Activated naive CD4-positive, alpha-beta T cell treated with anti-CD3 and anti-CD28 coated beads, Interleukin-2, amount 50 U/mL, for 72 hours (primary cell): Measurements from ENCODE around the gene ASAP2. TPM values are rescaled to one million over a fixed set of nuclear protein-coding genes. Genes with fewer than 3 reads are reported as not detected.
"Not testable (repeated sequence)": the region's sequence is repeated elsewhere in the genome, so short reads cannot be mapped to it uniquely, and the experiment has no call there.

ENCODE experiments used
- ATAC-seq, 2 donors: fragments of 150-1000 bp; cut with Tn5 transposase; 2 replicates each; pipeline ENCODE4 v1.10.0; 2021; ENCODE audit warnings: mild to moderate bottlenecking in 2 of 2, moderate library complexity in 2 of 2
- DNase-seq, 2 donors: peaks; one replicate each; pipeline ENCODE4 v3.0.0; 2021 to 2022; ENCODE audit warnings: low spot score in 2 of 2
- H3K27ac Mint-ChIP-seq, 2 donors: one replicate each; pipeline ENCODE4 v1.8.0; 2022; ENCODE audit warnings: mild to moderate bottlenecking in 2 of 2, mixed read lengths in 2 of 2
- H3K36me3 Mint-ChIP-seq, 2 donors: one replicate each; pipeline ENCODE4 v1.8.0; 2022; ENCODE audit warnings: mixed read lengths in 2 of 2
- H3K9me3 Mint-ChIP-seq, 2 donors: one replicate each; pipeline ENCODE4 v1.8.0; 2022; ENCODE audit warnings: mixed read lengths in 2 of 2
- total RNA-seq, 2 donors: library from RNA; stranded (reverse); gene quantifications; one replicate each; pipeline ENCODE4 v1.2.3, GENCODE V29; 2022

The ASAP2 gene
- total RNA-seq, 2 donors from 2014 or later, result 0.09 to 1.0 TPM

DNA sequence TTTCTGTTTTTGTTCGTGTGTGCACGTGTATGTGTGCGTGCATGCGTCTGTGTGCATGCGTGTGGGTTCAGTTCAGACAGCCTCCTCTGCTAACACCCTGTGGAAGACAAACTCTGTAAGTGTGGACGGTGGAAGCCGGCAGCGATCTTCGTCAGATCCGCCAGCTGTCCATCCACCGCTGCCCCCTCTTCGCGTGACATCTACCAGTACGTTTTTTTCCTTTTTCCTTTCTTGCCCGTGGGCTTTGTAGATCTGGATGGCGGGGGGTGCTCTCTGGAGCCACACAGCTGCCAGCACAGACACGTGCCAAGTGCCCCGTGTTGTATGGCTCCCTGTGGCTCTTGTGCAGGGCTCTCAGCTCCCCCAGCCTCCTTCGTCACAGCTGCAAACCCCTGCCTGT, 184.4 kb downstream of the ASAP2 start:
- no peaks in the 10 kb centered on the region for H3K36me3 Mint-ChIP-seq
- DNase-seq, result no peak
- ATAC-seq, result no peak
- H3K9me3 Mint-ChIP-seq, result no peaks in the 10 kb centered on the region
- H3K27ac Mint-ChIP-seq, result no peak overlapping the region

DNA sequence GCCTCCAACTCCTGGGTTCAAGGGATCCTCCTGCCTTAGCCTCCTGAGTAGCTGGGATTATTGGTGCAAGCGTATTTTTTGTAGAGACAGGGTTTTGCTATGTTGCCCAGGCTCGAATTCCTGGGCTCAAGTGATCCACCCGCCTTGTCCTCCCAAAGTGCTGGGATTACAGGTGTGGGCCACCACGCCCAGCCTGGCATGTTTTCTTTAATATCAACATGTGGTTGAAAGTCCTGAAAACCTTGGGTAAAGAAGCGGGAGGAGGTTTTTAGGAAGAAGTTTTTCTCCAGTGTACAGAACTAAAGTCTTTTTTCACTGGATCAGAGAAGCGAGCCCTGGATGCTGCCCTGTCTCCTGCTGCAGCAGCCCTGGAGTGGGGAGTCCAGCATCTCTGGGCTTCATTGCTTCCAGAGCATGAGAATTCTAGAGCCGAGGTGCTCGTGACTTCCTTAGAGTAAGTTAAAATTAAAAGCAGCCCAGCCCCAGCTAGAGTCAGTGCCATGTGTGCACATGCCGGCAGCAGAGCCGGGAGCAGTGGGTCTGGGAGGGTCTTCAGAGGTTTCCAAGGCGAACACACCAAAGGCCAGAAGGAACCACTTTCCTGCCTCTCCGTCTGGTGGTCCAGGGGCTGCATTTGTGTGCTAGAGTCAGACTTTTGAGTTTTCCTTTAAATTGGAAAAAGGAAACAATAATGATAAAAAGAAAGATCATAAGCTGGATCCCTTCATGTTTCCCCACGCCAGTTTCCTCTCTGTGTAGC, 185.5 kb downstream of the ASAP2 start:
- no peak for DNase-seq
- Mint-ChIP-seq H3K9me3 (no peaks in the 10 kb centered on the region), H3K36me3 (no peaks in the 10 kb centered on the region), H3K27ac (no peak overlapping the region)
- ATAC-seq, result no peak

DNA sequence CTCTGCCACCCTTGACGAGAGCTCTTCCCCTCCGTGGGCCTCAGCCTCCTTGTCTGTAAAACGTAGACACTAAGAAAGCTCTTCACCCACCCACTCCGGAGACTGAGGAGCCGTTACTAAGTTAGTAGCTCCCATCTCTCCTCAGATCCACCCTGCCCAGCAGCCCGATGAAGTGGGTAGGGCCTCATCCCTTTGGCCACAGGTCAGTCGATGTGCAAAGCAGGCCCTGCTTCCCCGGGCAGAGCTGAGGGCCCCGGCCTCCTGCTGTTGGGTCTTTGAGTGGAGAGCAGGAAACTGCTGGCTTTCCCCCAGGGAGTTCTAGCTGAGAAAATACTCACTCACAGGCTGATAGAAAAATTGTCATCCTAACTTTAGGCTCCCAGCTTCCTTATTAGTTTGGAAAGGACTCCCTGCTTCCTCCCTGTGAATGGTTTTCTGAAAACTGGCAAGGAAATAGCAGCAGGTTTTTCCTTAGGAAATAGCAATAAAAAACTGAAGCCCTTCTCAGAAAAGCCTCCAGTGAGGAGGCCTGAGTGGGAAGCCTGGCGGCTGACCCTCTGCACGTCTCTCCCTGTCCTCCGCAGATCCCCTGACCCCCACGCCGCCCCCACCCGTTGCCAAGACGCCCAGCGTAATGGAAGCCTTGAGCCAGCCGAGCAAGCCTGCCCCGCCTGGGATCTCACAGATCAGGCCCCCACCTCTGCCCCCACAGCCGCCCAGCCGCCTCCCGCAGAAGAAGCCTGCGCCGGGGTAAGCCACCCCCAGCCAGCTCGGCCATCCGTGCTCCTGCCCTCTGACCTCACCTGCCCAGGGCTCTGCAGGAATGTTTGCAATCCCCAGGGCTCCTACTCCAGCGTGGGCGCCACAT, 186.5 kb downstream of the ASAP2 start:
- ATAC-seq (no peak), DNase-seq (no peak)
- Mint-ChIP-seq H3K36me3 (no peaks in the 10 kb centered on the region), H3K9me3 (no peaks in the 10 kb centered on the region), H3K27ac (no peak overlapping the region)

DNA sequence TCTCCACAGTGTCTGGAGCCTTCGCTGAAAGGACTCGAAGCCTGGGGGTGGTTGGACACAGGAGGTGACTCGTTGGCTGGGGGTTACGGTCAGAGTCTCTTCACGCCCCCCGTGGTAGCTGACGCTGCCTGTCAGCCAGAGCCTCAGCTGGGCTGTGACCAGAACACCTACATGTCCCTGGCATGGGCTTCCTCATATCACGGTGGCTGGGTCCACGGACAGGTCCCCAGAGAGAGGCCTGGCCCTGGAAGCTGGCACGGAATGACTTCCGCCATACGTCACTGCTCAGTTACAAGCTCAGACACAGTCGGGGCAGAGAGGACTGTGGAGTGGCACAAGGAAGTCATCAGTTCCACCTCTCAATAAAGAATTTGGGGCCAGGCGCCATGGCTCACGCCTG, 188.2 kb downstream of the ASAP2 start:
- Mint-ChIP-seq H3K9me3 (no peaks in the 10 kb centered on the region), H3K27ac (no peak overlapping the region), H3K36me3 (no peaks in the 10 kb centered on the region)
- DNase-seq (no peak), ATAC-seq (no peak)

DNA sequence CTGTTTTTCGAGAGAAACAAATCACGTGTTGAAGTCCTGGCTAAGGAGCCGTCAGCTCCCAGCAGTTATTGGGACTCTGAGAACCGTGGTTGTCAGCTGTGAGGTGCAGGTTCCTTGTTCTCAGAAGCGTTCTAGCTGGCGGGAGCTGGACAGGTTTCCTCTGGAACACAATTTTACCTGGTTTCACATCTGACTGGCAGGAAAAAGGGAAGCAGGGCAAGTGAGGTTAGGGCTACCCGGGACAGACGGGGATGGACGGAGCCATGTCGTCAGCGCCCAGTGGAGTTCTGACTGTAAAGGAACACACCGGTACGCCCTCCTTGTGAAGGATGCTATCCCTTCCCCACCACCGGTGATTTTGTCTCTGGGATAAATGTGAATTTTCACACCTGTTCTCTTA, 190.6 kb downstream of the ASAP2 start:
- H3K36me3 Mint-ChIP-seq, result no peaks in the 10 kb centered on the region
- H3K27ac Mint-ChIP-seq, result no peak overlapping the region
- no peak for DNase-seq
- ATAC-seq, result no peak
- H3K9me3 Mint-ChIP-seq, result no peaks in the 10 kb centered on the region

DNA sequence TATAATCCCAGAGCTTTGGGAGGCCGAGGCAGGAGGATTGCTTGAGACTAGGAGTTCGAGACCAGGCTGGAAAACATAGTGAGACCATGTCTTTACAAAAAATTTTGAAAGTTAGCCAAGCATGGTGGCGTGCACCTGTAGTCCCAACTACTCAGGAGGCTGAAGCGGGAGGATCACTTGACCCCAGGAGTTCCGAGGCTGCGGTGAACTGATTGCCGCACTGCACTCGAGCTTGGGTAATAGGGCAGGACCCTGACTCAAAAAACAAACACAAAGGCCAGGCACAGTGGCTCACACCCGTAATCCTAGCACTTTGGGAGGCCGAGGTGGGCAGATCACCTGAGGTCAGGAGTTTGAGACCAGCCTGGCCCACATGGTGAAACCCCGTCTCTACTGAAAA, 191.6 kb downstream of the ASAP2 start:
- DNase-seq, ATAC-seq, H3K36me3 Mint-ChIP-seq, H3K27ac Mint-ChIP-seq, H3K9me3 Mint-ChIP-seq: not testable (repeated sequence)

DNA sequence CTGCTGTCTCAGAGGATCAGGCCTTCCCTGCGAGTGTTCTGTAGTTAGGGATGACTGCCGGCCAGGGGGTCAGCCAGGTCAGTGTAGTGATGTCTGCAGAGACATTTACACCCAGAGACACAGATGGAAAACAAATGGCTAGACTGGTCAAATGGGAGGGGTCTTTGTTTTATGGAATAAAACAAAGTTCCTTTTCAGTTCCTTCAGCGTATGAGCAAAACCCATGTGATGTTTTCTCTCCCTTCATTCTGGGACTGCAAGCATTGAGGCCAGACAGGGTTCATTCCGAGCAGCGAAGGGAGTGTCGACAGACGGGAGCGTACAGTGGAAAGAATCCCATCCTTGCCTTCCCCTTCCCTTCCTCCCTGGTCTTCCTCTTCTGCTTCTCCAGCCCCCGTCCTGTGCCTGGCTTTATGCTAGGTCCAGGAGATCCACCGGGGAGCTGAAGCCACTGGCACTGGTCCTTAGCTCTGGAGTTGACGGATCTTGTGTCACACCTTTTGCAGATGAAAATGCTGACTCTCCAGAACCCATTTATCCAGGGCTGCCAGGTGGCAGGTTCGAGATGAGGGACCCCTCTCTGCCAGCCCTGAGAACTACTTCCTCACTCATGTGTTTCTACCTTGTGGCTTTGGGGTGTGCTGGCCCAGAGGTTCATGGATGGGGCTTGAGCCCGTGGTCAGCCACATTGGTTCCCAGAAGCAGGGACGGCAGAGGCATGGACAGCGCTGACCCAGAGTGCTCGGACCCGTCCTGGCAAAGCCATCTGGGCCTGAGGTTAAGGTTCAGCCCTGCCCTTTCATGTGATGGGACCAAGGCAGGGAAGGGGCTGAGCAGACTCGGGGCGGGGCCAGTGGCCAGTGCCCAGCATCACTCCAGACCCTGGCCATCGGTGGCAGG, 192.5 kb downstream of the ASAP2 start:
- no peaks in the 10 kb centered on the region for H3K36me3 Mint-ChIP-seq
- no peak for ATAC-seq

DNA sequence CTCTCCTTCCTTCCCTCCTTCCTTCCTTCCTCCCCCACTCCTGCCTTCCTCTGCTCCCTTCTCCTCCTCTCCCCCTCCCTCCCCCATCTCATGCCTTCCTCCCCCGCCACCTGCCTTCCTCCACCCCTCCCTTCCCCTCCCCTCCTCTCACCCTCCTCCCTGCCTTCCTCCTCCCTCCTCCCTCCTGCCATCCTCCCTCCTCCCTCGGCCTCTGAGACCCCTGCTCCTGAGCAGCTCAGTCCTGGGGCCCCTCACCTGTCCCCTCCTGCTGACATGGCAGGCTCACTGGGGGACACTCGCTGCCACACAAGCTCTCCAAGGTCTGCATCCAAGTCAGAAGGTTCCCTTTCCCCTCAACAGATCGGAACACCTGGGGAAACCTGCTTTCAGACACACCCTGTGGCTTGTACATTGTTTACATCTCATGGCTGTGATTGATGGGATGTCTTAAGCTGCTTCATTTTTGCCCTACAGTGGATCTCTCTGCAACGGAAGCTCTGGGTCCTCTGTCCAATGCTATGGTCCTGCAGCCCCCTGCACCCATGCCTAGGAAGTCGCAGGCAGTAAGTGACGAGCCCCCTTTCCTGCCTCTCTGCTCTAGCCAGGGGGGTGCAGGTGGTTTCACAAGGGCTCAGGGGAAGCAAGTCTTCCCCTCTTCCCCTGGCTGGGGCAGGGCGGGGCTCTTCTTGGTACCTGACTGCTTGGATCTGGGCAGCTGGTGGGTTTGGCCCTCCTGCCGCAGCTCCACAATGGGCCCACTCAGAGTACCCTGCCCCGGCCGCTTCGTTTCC, 193.9 kb downstream of the ASAP2 start:
- no peaks in the 10 kb centered on the region for H3K36me3 Mint-ChIP-seq
- ATAC-seq (no peak), DNase-seq (no peak)
- peak overlapping the region; percentile 11 to 74 for H3K27ac Mint-ChIP-seq
- H3K9me3 Mint-ChIP-seq, result no peaks in the 10 kb centered on the region

More for the DNA sequence above, 192.5 kb downstream of the ASAP2 start:
- Mint-ChIP-seq H3K27ac (no peak overlapping the region), H3K9me3 (no peaks in the 10 kb centered on the region)
- no peak for DNase-seq

DNA sequence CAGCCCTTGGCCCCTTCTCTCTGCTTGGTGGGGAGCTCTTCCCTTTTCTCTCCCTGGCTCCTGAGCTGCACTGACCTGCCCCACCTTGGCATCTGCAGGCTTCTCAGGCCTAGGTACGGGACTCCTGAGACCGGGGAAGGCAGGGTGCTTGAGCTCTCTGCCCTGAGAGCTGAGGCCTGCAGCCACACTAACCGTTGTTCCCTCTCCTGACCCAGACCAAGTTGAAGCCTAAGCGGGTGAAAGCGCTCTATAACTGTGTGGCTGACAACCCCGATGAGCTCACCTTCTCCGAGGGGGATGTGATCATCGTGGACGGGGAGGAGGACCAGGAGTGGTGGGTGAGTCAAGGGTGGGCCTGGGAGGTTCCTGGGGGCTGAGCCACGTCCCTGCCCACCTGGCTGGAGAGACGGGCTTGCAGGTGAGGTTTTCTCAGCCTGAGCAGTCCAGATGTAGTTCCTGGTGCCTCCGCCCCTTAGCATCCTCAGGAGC, 194.5 kb downstream of the ASAP2 start:
- Mint-ChIP-seq H3K9me3 (no peaks in the 10 kb centered on the region), H3K36me3 (no peaks in the 10 kb centered on the region), H3K27ac (peak overlapping the region; percentile 11 to 74)
- no peak for ATAC-seq
- no peak for DNase-seq

DNA sequence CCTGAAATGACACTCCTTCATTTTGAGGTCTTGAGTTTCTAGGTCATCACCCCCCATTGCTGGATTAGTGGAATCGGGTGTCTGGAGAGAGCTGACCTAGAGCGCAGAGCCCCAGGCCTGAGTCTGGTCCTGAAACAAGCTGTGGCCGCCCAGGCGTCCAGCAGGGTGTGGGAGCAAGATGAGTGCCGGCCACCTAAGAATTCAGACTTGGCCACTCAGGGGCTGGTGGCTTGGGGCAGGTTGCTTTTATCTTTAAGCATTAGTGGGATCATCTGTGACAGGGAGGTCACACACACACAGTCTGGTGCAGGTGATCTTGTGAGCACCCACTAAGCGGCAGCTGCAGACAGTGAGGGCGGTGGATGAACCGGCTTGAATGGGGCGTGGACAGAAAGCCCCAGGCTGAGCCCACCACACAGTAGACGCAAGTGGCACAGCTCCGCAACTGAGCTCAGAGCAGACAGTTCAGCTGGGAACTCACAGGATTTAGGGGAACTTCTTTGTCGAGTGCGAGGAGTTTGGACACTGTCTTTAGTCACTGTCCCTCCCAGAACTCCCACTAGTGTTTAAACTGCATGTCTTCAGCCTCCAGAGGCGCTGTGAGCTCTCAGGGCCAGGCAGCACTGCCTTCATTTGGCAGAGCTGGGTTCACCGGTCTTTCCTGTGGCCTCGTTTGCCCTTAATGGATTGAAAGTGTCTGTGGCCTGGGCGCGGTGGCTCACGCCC, 195.2 kb downstream of the ASAP2 start:
- H3K36me3 Mint-ChIP-seq, result no peaks in the 10 kb centered on the region
- no peak for ATAC-seq
- H3K9me3 Mint-ChIP-seq, result no peaks in the 10 kb centered on the region
- H3K27ac Mint-ChIP-seq, result no peak overlapping the region
- DNase-seq, result no peak

DNA sequence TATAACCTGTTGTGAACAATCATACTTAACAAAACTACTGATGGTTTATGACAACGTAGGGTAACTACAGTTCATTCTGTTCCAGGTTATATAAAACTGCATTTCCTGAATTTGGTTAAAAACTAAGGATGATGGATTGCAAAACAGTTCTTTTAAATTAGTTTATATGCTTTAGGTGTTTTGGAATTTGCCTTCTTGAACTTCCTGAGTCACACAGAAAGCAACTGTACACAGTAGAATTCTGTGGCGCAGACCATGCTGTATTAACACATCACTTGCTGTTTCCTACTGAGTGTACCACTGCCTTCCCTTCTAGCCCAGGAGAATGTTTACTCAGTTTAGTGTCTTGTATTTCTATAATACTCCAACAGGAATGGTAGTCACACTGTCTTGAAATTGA, 197.3 kb downstream of the ASAP2 start:
- peak in 1 of 2 donors; percentile 11 for DNase-seq
- ATAC-seq, result no peak
- Mint-ChIP-seq H3K36me3 (no peaks in the 10 kb centered on the region), H3K9me3 (no peaks in the 10 kb centered on the region), H3K27ac (no peak overlapping the region)

DNA sequence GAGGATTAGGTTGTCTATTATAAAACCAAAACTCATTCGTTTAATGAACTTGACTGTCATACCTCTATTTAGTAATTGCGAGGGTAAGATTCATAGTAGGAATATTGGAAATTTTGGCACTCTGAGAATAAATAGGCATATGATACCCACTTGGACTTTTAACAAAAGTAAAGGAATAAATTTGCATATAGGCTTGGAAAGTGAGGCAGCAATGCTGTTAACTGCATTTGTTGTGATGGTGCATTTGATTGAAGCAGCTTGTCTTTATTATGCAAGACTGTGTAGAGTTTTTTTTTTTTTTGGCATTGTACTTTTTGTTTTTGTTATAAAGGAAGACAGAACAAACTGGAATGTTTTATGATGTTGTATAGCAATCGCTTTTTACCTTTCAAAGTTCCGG, 197.8 kb downstream of the ASAP2 start:
- no peaks in the 10 kb centered on the region for H3K36me3 Mint-ChIP-seq
- DNase-seq, result no peak
- no peaks in the 10 kb centered on the region for H3K9me3 Mint-ChIP-seq
- no peak overlapping the region for H3K27ac Mint-ChIP-seq
- ATAC-seq, result no peak

DNA sequence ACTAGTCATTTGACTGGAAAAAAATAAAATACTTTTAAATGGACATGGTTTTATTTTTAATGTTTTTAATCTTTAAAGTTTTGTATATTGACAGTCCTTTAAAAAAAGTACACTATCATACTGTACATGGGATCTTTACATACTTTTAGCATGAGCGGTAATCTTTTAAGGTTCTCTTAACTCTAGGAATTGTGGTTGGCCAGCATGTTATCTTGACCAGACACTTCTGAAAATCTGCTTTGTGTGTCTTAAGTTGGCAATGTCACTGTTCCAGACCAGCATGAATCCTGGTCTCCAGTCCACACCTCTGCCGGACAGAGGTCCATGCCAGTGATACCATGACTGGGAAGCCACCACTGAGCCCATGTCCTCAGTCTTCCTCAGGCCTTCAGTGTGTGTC, 199.0 kb downstream of the ASAP2 start:
- H3K9me3 Mint-ChIP-seq, result no peaks in the 10 kb centered on the region
- no peak overlapping the region for H3K27ac Mint-ChIP-seq
- ATAC-seq, result no peak
- DNase-seq, result no peak
- H3K36me3 Mint-ChIP-seq, result peaks cover 0 to under 1% of the 10 kb centered on the region in 2 donors

DNA sequence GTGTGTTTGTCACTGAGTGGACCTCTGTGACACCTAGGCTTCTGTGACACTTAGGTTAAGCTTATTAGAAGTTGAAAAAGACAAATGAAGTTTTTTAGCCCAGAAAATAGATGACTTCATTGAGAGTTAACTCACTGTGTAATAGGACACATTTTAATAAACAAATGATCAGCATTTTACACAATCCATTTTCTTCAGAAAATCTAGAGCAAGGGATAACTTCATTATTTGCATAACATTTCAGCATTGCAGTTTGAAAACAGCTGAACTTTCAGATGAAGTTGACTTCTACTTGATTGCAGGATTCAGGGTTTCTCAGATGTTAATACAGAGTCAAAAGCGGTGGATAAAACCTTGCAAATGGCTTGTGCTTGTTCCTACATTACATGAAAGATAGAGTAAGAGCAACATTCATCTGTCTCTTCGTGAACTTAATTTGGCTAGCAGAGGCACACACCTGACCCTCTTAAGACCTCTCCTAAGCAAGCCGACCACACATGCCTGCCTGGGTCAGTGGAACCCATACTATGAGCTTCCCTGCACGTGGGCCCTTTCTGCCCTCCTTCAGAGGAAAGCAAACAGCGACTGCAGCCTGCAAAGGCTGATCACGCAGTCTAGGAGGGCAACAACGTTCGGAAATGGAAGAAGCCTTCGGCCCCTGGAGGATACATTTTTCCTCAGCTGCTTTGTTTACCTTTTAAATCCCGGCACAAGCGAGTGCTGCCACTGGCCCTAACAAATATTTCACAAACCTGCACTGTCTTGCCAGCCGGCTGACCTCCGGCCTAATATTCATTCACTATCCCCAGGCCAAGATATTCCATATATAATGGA, 200.1 kb downstream of the ASAP2 start:
- DNase-seq, result no peak
- no peak for ATAC-seq
- peaks cover 0 to 7% of the 10 kb centered on the region in 2 donors for H3K36me3 Mint-ChIP-seq
- peak overlapping the region in 1 of 2 donors; percentile 30 for H3K27ac Mint-ChIP-seq
- no peaks in the 10 kb centered on the region for H3K9me3 Mint-ChIP-seq

DNA sequence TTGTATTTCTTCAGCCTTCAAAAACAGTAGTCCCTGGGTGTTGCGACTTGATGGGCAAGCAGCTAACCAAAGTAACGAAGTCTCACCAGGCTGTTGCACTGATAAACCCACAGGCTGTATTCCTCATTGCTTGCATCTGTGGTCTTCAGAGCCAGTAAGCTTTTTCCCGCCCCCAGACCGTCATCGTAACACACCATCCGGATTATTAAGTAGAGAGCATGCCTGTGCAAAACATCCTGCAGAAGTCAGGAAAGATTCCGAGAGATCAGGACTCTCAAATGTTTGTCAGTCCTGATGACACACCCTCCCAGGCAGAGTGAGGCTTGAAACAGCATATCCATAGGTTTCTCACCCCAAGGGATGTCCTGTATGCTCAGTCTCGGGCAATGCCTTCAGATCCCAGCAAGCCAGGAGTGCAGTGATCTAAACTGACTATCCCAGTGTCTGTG, 200.8 kb downstream of the ASAP2 start:
- no peak for DNase-seq
- ATAC-seq, result no peak
- peak overlapping the region in 1 of 2 donors; percentile 30 for H3K27ac Mint-ChIP-seq
- peaks cover 0 to 7% of the 10 kb centered on the region in 2 donors for H3K36me3 Mint-ChIP-seq
- H3K9me3 Mint-ChIP-seq, result no peaks in the 10 kb centered on the region
